ENCODE results near the gene RAB6B.

RAB6B gene

DNA sequence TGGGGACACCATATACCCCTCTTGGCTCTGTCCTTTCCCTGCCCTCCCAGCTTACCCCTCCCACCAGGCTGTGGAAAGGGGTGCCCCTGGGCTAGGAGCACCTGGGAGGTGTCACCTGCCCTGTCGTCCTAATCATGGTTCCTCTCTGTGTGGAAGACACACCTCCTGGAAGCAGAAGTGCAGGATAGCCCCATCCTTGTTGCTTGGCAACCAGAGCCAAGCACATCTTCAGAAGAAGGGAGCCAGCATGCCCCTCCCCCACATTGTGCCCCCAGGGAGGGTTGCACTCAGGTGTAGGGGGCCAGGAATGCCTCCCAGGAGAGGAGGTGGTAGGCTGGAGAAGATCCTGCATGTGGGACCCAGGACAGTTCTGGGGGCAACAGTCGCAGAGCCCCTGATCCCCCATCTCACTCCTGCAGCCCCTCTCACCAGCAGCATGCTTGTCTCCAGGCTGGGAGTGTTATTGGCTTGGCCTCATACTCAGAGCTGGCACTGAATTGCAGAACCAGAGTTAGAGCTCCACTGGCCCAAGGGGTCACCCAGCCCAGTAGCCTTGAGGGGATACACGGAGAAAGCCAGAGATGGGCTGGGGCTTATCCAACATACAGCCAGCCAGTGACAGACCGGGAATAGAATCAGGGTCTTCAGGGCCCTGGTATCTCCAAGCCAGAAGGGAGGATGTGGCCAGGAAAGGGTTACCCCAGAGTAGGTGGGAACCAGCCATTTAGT lies 8.4 kb downstream of the RAB6B start:
- H3K27ac ChIP-seq = no peak overlapping the region
- no peaks in the 10 kb centered on the region for H3K27me3 ChIP-seq
- H3K4me3 ChIP-seq = no peak overlapping the region
- no peak for DNase-seq
- intact Hi-C loops (cut with DNase I; ENCODE audit: low total_unique reads) = no loop called here
- no peak for TF ChIP-seq CTCF (IDR thresholded peaks at IDR 0.05)
- no peaks in the 10 kb centered on the region for H3K36me3 ChIP-seq
- no peaks in the 10 kb centered on the region for H3K9me3 ChIP-seq
- peaks cover 0 to 9% (median 0%) of the 10 kb centered on the region in 4 donors for H3K4me1 ChIP-seq

DNA sequence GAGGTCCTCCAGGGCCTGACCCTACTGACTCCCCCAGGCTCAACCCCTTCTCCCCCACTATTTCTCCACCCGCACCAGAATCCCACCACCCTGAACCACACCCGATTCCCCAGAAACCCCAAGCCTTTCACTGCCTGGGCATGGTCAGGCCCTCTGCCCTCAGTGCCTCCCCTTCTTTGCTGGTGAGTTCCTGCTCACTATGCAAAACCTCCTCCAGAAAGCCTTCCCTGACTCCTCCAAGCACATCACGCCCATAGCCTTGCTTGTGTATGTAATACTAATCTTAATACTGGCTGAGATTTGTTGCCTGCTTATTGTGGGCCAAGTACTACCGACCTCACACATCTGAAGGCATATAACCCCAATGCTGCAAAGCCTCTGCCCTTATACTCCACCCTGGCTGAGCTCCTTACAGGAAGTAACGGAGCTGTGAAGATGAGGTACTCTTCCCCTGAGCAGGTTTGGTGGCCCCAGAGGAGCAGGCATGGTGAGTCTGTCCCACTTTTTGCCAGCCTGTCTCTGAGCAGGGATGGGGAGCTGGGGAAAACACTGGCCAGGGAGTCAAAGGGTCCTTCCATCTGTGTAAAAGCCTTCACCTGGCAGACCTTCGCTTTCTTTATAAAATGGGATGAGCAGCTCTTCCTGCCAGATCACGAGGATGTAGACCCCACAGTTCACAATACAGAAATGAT lies 9.5 kb downstream of the RAB6B start:
- no peak for TF ChIP-seq CTCF (IDR thresholded peaks at IDR 0.05)
- H3K4me1 ChIP-seq = peaks cover 0 to 9% (median 0%) of the 10 kb centered on the region in 4 donors
- no peak overlapping the region for H3K27ac ChIP-seq
- intact Hi-C loops (cut with DNase I; ENCODE audit: low total_unique reads) = no loop called here
- H3K36me3 ChIP-seq = no peaks in the 10 kb centered on the region
- H3K27me3 ChIP-seq = no peaks in the 10 kb centered on the region
- no peak overlapping the region for H3K4me3 ChIP-seq
- no peak for DNase-seq
- H3K9me3 ChIP-seq = no peaks in the 10 kb centered on the region

- TF ChIP-seq CTCF (IDR thresholded peaks at IDR 0.05) = no peak
- DNase-seq = no peak
- intact Hi-C loops (cut with DNase I; ENCODE audit: low total_unique reads) = no loop called here
- Histone ChIP-seq H3K36me3 (no peaks in the 10 kb centered on the region), H3K4me3 (no peak overlapping the region), H3K4me1 (peaks cover 0 to 9% (median 0%) of the 10 kb centered on the region in 4 donors), H3K9me3 (no peaks in the 10 kb centered on the region), H3K27ac (no peak overlapping the region), H3K27me3 (no peaks in the 10 kb centered on the region)
Measured at GRCh38 chr3:133884887-133885711, 10.6 kb downstream of the RAB6B start.

DNA sequence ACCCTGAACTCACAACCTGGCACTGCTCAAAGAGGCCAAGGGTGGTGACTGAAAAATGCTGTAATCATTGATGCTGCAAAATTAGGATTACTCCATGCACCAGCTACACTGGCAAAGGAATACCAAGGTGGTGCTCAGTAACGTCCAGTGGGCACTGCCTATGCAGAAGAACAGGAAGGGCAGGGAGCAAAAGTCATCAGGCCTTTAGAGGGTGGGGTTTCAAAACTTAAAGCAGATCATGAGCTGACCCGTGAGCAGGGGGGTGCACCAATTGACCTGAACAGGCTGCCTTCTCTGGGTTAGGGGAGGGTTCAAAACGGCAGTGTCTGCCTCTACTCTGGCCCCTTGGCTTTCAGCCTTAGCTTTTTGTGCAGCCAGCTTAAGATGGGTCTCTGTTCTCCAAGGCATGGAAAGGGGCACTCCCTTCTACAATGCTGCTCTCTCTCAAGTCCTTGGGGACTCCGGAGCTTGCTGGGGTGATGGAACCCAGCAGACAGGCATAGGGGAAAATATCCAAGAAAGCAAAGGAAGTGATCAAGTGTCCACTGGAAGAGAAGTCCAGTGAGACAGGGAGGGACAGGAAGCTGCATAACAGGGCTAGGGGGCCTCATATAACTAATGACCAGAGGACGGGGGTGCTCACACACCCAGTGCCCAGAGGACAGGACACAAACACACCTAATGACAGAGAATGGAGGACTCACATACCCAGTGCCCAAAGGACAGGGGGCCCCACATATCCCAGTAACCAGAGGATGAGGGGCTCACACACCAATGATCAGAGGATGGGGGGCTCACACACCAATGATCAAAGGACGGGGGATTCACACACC lies 11.4 kb downstream of the RAB6B start:
- no peak for TF ChIP-seq CTCF (IDR thresholded peaks at IDR 0.05)
- DNase-seq = no peak
- peaks cover 0 to 9% (median 0%) of the 10 kb centered on the region in 4 donors for H3K4me1 ChIP-seq
- H3K36me3 ChIP-seq = no peaks in the 10 kb centered on the region
- no peaks in the 10 kb centered on the region for H3K9me3 ChIP-seq
- H3K27me3 ChIP-seq = no peaks in the 10 kb centered on the region
- no peak overlapping the region for H3K4me3 ChIP-seq
- intact Hi-C loops (cut with DNase I; ENCODE audit: low total_unique reads) = no loop called here
- H3K27ac ChIP-seq = no peak overlapping the region

GRCh38 chr3:133883641-133884040 lies 12.0 kb downstream of the RAB6B start:
- H3K4me1 ChIP-seq = peaks cover 0 to 9% (median 0%) of the 10 kb centered on the region in 4 donors
- intact Hi-C loops (cut with DNase I; ENCODE audit: low total_unique reads) = no loop called here
- H3K9me3 ChIP-seq = peaks cover 0 to 3% (median 0%) of the 10 kb centered on the region in 3 donors
- H3K36me3 ChIP-seq = no peaks in the 10 kb centered on the region
- no peaks in the 10 kb centered on the region for H3K27me3 ChIP-seq
- no peak overlapping the region for H3K4me3 ChIP-seq
- no peak for TF ChIP-seq CTCF (IDR thresholded peaks at IDR 0.05)
- no peak overlapping the region for H3K27ac ChIP-seq
- DNase-seq = no peak
